COLO829 (cell line): ENCODE data around the gene ITPR3.
"Not testable (repeated sequence)": the region's sequence is repeated elsewhere in the genome, so short reads cannot be mapped to it uniquely, and the experiment has no call there.

Experiments used
- DNase-seq: peaks from one replicate; pipeline ENCODE4 v3.0.0; 2012; ENCODE audit warnings: low spot score

ITPR3 gene

GRCh38 chr6:33613795-33614168 lies 7.3 kb upstream of the ITPR3 start:
- peak; percentile 53 for DNase-seq

GRCh38 chr6:33616113-33616512 lies 5.0 kb upstream of the ITPR3 start:
- DNase-seq = no peak

GRCh38 chr6:33616913-33617312 lies 4.2 kb upstream of the ITPR3 start:
- DNase-seq = no peak

- DNase-seq = no peak
These were observed 1.8 kb upstream of the ITPR3 start for GRCh38 chr6:33619166-33619840.

GRCh38 chr6:33620158-33620855 lies 815 bp upstream of the ITPR3 start:
- no peak for DNase-seq

- peak; percentile 65 for DNase-seq
These were observed 728 bp downstream of the ITPR3 start for GRCh38 chr6:33621711-33622388.

- no peak for DNase-seq
These were observed 1.6 kb downstream of the ITPR3 start for GRCh38 chr6:33622456-33623431.

GRCh38 chr6:33623895-33624381 lies 2.8 kb downstream of the ITPR3 start:
- no peak for DNase-seq

- no peak for DNase-seq
These were observed 3.7 kb downstream of the ITPR3 start for GRCh38 chr6:33624856-33625255.

GRCh38 chr6:33627876-33628275 lies 6.8 kb downstream of the ITPR3 start:
- no peak for DNase-seq

GRCh38 chr6:33628401-33628964 lies 7.4 kb downstream of the ITPR3 start:
- no peak for DNase-seq

- no peak for DNase-seq
These were observed 8.9 kb downstream of the ITPR3 start for GRCh38 chr6:33630014-33630413.

GRCh38 chr6:33631521-33631920 lies 10.4 kb downstream of the ITPR3 start:
- DNase-seq = not testable (repeated sequence)

GRCh38 chr6:33631971-33632557 lies 10.9 kb downstream of the ITPR3 start:
- DNase-seq = no peak

- peak; percentile 54 for DNase-seq
These were observed 11.5 kb downstream of the ITPR3 start for GRCh38 chr6:33632558-33633039.

- no peak for DNase-seq
These were observed 12.0 kb downstream of the ITPR3 start for GRCh38 chr6:33633084-33633461.

- peak; percentile 33 for DNase-seq
These were observed 12.5 kb downstream of the ITPR3 start for GRCh38 chr6:33633462-33634158.

GRCh38 chr6:33634161-33634727 lies 13.1 kb downstream of the ITPR3 start:
- DNase-seq = peak; percentile 41

GRCh38 chr6:33634946-33635345 lies 13.8 kb downstream of the ITPR3 start:
- DNase-seq = peak; percentile 47

- DNase-seq = no peak
These were observed 15.5 kb downstream of the ITPR3 start for GRCh38 chr6:33636655-33637054.
